HepG2 (cell line): ENCODE measurements around the gene ZNF213. TPM values are rescaled to one million over a fixed set of nuclear protein-coding genes. Genes with fewer than 3 reads are reported as not detected.

Experiments
- ATAC-seq: fragments of 200-7000 bp; cut with Tn5 transposase; 3 replicates; pipeline ENCODE4 v1.9.1; 2020; ENCODE audit warnings: mild to moderate bottlenecking, moderate library complexity
- BruUV-seq: library from RNA; stranded (reverse); fragments of 400-500 nt; replicated peaks from 2 replicates; lab custom pipeline; 2021; lab: Mats Ljungman, UMichigan
- CTCF ChIA-PET: fragments of 300-600 bp; formaldehyde crosslinking; extraction: SDS; loops from one replicate; lab custom pipeline; 2021; ENCODE audit warnings: low total read pairs, inconsistent platforms, low intra/inter-chr PET ratio; lab: Yijun Ruan, JAX
- POLR2A ChIA-PET: fragments of 350-600 bp; sonication (Branson Sonifier 250); formaldehyde crosslinking; loops from one replicate; lab custom pipeline; 2020; ENCODE audit warnings: antibody characterized with exemption, inconsistent platforms; lab: Yijun Ruan, JAX
- DNase-seq: peaks from one replicate; pipeline ENCODE4 v3.0.0-alpha.2; 2015; ENCODE audit warnings: low spot score
- FAIRE-seq: peaks from 3 replicates; lab custom pipeline; 2011; peaks lifted over from hg19 to GRCh38; lab: Jason Lieb, UNC
- H2AFZ ChIP-seq: one replicate; pipeline ENCODE4 v1.6.1; 2011; ENCODE audit warnings: low read length, inconsistent platforms
- H3K27ac ChIP-seq: fragments of 300-600 bp; 3 replicates; pipeline ENCODE4 v1.8.0; 2011; ENCODE audit warnings: mixed run types, mild to moderate bottlenecking, mixed read lengths, low read length, inconsistent platforms; ENCODE audit not compliant: insufficient read depth; ENCODE audit errors: extremely low read length
- H3K27me3 ChIP-seq, 2 experiments: fragments of 200-600 bp in 1 of 2; 2 replicates in 1 of 2; 3 replicates in 1 of 2; pipeline versions ENCODE4 v1.6.0 to v1.8.0; 2011; ENCODE audit warnings: low read length in 2 of 2, mild to moderate bottlenecking in 2 of 2, moderate library complexity in 2 of 2, inconsistent platforms in 1 of 2; ENCODE audit not compliant: insufficient read depth in 2 of 2, control insufficient read depth in 1 of 2
- H3K36me3 ChIP-seq, 2 experiments: fragments of 200-600 bp in 1 of 2; replicated peaks in 1 of 2; 2 replicates in 1 of 2; 3 replicates in 1 of 2; pipeline versions ENCODE4 v1.5.1 to v1.8.0; 2011; ENCODE audit warnings: low read length in 2 of 2, inconsistent platforms in 1 of 2; ENCODE audit not compliant: insufficient read depth in 2 of 2, control insufficient read depth in 1 of 2
- H3K4me1 ChIP-seq: 2 replicates; pipeline ENCODE4 v1.5.1; 2012; ENCODE audit warnings: low read length, inconsistent platforms; ENCODE audit not compliant: insufficient read depth
- H3K4me2 ChIP-seq: 2 replicates; pipeline ENCODE4 v1.6.0; 2011; ENCODE audit warnings: low read depth, low read length, inconsistent platforms
- H3K4me3 ChIP-seq, 3 experiments: fragments of 200-600 bp in 1 of 3; sonication (generic), shearing (Covaris generic) in 1 of 3; replicated peaks in 1 of 3; 2 replicates each; pipeline ENCODE4 v1.5.1; 2011 to 2016; ENCODE audit warnings: low read length in 3 of 3, inconsistent platforms in 2 of 3, low read depth in 2 of 3, mild to moderate bottlenecking in 2 of 3, control low read depth in 1 of 3, mixed read lengths in 1 of 3; ENCODE audit not compliant: insufficient read depth in 1 of 3
- H3K79me2 ChIP-seq: one replicate; pipeline ENCODE4 v1.6.1; 2011; ENCODE audit warnings: low read length, inconsistent platforms; ENCODE audit not compliant: insufficient read depth
- H3K9ac ChIP-seq: 2 replicates; pipeline ENCODE4 v1.6.0; 2011; ENCODE audit warnings: mild to moderate bottlenecking, low read depth, low read length, inconsistent platforms; ENCODE audit not compliant: insufficient read depth
- H3K9me3 ChIP-seq: 2 replicates; pipeline ENCODE4 v1.5.1; 2012; ENCODE audit warnings: mild to moderate bottlenecking, low read length
- H4K20me1 ChIP-seq: 2 replicates; pipeline ENCODE4 v1.6.0; 2011; ENCODE audit warnings: inconsistent platforms, mild to moderate bottlenecking, low read length, moderate library complexity; ENCODE audit not compliant: insufficient read depth
- CBX2 ChIP-seq, 2 experiments: fragments of 200-600 bp in 1 of 2; sonication (generic); formaldehyde crosslinking in 1 of 2; IDR thresholded peaks; 2 replicates each; pipeline versions ENCODE4 v1.7.0 to v1.8.1; 2018 to 2022; ENCODE audit warnings: low read depth in 2 of 2, low read length in 1 of 2, mild to moderate bottlenecking in 1 of 2, missing genetic modification reagents in 1 of 2
- CTCF ChIP-seq: sonication (generic); formaldehyde crosslinking; IDR thresholded peaks from 2 replicates; pipeline ENCODE4 v1.5.0; 2020; ENCODE audit warnings: mild to moderate bottlenecking, missing genetic modification reagents, moderate library complexity
- HMGXB4 ChIP-seq, 2 experiments: sonication (generic) in 1 of 2; formaldehyde crosslinking in 1 of 2; IDR thresholded peaks; 2 replicates each; pipeline versions ENCODE4 v1.4.0 to v1.6.1; 2018 to 2020; ENCODE audit warnings: missing genetic modification reagents in 2 of 2, borderline replicate concordance in 1 of 2, low read depth in 1 of 2, mild to moderate bottlenecking in 1 of 2, missing biosample characterization in 1 of 2
- HNRNPLL ChIP-seq: fragments of 200-400 bp; formaldehyde crosslinking; IDR thresholded peaks from 2 replicates; pipeline ENCODE4 v1.6.1; 2017; ENCODE audit warnings: mild to moderate bottlenecking, low read depth, low read length; ENCODE audit not compliant: poor library complexity, severe bottlenecking
- RXRB ChIP-seq: IDR thresholded peaks from 2 replicates; pipeline ENCODE4 v1.6.1; 2016; ENCODE audit warnings: borderline replicate concordance, missing genetic modification reagents, missing compliant biosample characterization
- TEAD2 ChIP-seq: sonication (generic); formaldehyde crosslinking; IDR thresholded peaks from 2 replicates; pipeline ENCODE4 v1.9.0; 2021; ENCODE audit warnings: missing genetic modification reagents
- ZNF34 ChIP-seq: sonication (generic); formaldehyde crosslinking; IDR thresholded peaks from 2 replicates; pipeline ENCODE4 v1.4.0; 2020; ENCODE audit warnings: mild to moderate bottlenecking, missing genetic modification reagents, borderline replicate concordance
- WGBS: methylation state at CpG from one replicate; pipeline ENCODE4 v1.1.6; 2017; ENCODE audit warnings: low lambda C conversion rate; 5-methylcytosine and 5-hydroxymethylcytosine counted together
- in situ Hi-C: cut with HindIII; loops from 2 replicates; pipeline ENCODE4 v1.10.0; 2017; ENCODE audit warnings: low pct_unique_long_range_greater_than_20kb; ENCODE audit not compliant: extremely low pct_ligation_motif_present
- intact Hi-C: fragments of 100-400 bp; cut with micrococcal nuclease; formaldehyde crosslinking; loops from one replicate; pipeline ENCODE4 v1.10.0; 2022; ENCODE audit not compliant: unreplicated experiment
- polyA plus RNA-seq, 8 experiments: library from polyadenylated mRNA; depleted of rRNA in 3 of 8; stranded (reverse) in 7 of 8; unstranded in 1 of 8; fragments of >200 nt; fragmentation: Illumina TruSeq in 4 of 8; extraction: Trizol in 4 of 8; gene quantifications; 2 replicates each; pipeline versions ENCODE4 v1.2.1 to v1.2.3, GENCODE V29; 2011 to 2016; ENCODE audit warnings: low read depth in 4 of 8, missing spikeins in 1 of 8, mixed read lengths in 1 of 8; ENCODE audit not compliant: insufficient read depth in 1 of 8
- total RNA-seq, 5 experiments: library from RNA; depleted of rRNA; stranded (reverse); fragments of >200 nt; fragmentation: Illumina TruSeq; extraction: Trizol; gene quantifications; 2 replicates each; pipeline ENCODE4 v1.2.3, GENCODE V29; 2016; ENCODE audit warnings: low read depth in 1 of 5
- TF ChIP-seq, protein P1 (sequence below): sonication (generic); formaldehyde crosslinking; IDR thresholded peaks from 2 replicates; pipeline ENCODE4 v1.5.1; 2020; ENCODE audit warnings: mild to moderate bottlenecking, moderate library complexity, missing genetic modification reagents

Gene ZNF213
- total and polyA plus RNA-seq, 2 of the 13 experiments (the other 11 are each of a cell fraction or from before 2014, with no cell fraction given), result 0.59 to 0.97 TPM

GRCh38 chr16:3089717-3090592, 44.9 kb upstream of the ZNF213 start:
- H3K36me3 ChIP-seq, result no peaks in the 10 kb centered on the region
- no peak overlapping the region for H3K4me2 ChIP-seq
- DNase-seq, result no peak
- FAIRE-seq, result no peak
- no peaks in the 10 kb centered on the region for H3K79me2 ChIP-seq
- CTCF ChIA-PET, result no interaction called here
- peaks cover 0 to 11% of the 10 kb centered on the region in 2 experiments; a peak in 2 of 5 replicates for H3K27me3 ChIP-seq
- H3K27ac ChIP-seq, result no peak overlapping the region
- no TSS peak for BruUV-seq
- WGBS, result 96% methylated on average over 24 of the region's 81 CpGs
- no peak for ATAC-seq
- peaks cover 36% of the 10 kb centered on the region for H3K4me1 ChIP-seq
- H4K20me1 ChIP-seq, result no peaks in the 10 kb centered on the region
- in situ Hi-C loops, result no loop called here
- no peak overlapping the region for H3K4me3 ChIP-seq
- no peak overlapping the region for H3K9ac ChIP-seq
- intact Hi-C loops, result no loop called here
- TF ChIP-seq RXRB (CRISPR knock-in tag) (no peak), CTCF (CRISPR knock-in tag) (no peak), CBX2 (IDR thresholded peaks at IDR 0.05; ENCODE audit: low read depth, low read length) (no peak), CBX2 (CRISPR knock-in tag; IDR thresholded peaks at IDR 0.05; ENCODE audit: low read depth) (no peak), HMGXB4 (CRISPR knock-in tag; IDR thresholded peaks at IDR 0.05; ENCODE audit: borderline replicate concordance in 1 of 2, low read depth in 1 of 2) (no peak), HNRNPLL (no peak), TEAD2 (CRISPR knock-in tag) (no peak), ZNF34 (CRISPR knock-in tag) (no peak)
- TF ChIP-seq, protein P1, sequence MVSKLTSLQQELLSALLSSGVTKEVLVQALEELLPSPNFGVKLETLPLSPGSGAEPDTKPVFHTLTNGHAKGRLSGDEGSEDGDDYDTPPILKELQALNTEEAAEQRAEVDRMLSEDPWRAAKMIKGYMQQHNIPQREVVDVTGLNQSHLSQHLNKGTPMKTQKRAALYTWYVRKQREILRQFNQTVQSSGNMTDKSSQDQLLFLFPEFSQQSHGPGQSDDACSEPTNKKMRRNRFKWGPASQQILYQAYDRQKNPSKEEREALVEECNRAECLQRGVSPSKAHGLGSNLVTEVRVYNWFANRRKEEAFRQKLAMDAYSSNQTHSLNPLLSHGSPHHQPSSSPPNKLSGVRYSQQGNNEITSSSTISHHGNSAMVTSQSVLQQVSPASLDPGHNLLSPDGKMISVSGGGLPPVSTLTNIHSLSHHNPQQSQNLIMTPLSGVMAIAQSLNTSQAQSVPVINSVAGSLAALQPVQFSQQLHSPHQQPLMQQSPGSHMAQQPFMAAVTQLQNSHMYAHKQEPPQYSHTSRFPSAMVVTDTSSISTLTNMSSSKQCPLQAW (CRISPR knock-in tag), result no peak
- POLR2A ChIA-PET, result interaction anchor here (0.6 to 1.2 kb wide), 2 partner anchors 30 to 1481 kb away, joined by 4 read pairs; no protein-coding TSS in a partner anchor
- no peaks in the 10 kb centered on the region for H3K9me3 ChIP-seq
- no peak overlapping the region for H2AFZ ChIP-seq
